ENCODE data around the gene MSH3. TPM values are rescaled to one million over a fixed set of nuclear protein-coding genes. Genes with fewer than 3 reads are reported as not detected.
A peak's percentile ranks its signal among the peaks of the same experiment; 100 is the strongest.
"Not testable (repeated sequence)": the region's sequence is repeated elsewhere in the genome, so short reads cannot be mapped to it uniquely, and the experiment has no call there.

The MSH3 gene
- total RNA-seq, 1 experiment from 2014 or later: 17.4 TPM

DNA sequence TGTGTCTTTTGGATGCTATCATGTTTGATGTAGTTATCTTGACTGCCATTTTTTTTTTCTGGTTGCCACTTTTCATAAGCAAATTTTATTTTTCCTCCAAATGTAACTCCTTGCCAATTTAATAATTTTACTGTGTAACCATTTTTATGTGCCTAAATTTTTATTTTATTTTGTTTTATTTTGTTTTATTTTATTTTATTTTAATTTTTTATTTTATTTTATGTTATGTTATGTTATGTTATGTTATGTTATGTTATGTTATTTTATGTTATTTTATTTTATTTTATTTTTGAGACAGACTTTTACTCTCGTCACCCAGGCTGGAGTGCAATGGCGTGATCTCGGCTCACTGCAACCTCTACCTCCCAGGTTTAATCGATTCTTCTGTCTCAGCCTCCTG lies 108.1 kb downstream of the MSH3 start:
- in situ Hi-C loops (cut with HindIII; ENCODE audit: low pct_unique_long_range_greater_than_20kb, low sequenced_read_pairs): no loop called here
- DNase-seq (ENCODE audit: low read depth, low spot score): no peak

DNA sequence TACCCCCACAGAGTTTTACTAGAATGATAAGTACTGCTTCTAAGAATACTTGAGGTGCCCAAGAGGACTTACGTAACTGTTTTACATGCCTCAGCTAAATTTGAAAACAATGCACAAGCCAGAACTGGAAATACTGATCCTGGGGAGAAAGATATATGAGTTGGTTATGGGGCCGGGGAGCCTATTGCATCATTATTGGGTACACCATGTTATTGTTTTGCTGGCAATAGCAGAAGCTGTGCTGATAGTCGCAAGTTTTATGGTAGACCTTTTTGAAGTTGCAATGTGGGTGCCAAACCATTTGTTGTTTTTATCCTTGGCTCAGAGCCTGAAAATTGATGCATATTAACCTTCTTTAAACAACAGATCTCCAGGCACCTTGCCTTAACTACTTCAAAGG lies 108.8 kb downstream of the MSH3 start:
- no peak for DNase-seq (ENCODE audit: low read depth, low spot score)
- in situ Hi-C loops (cut with HindIII; ENCODE audit: low pct_unique_long_range_greater_than_20kb, low sequenced_read_pairs): no loop called here

DNA sequence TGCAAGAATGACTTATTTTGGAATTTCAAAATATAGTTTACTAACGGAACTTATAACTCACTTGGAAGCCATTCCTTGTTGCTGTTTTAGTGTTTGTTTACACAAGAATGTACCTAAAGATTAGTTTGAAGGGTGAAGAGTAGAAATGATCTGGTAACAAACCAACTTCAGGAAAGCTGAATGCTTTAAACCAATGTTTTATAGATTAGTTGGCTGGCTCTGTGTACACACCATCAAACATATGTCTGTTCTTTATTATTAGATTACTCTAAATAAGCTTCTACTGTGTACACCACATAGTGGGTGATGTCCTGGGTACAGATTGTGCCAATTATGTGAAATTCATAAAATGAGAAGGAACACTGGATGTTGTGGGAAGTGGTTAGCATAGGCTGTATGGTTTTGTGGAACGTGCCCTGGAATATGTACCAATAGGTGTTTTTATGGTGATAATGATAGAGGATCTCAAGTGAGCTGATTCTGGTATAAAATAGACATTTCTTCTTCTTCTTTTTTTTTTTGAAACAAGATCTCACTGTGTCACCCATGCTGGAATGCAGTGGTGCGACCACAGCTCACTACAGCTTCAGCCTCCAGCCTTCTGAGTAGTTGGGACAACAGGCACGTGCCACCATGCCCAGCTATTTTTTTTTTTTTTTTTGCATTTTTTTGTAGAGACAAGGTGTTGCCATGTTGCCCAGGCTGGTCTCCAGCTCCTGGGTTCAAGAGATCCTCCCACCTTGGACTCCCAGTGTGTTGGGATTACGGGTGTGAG lies 109.6 kb downstream of the MSH3 start:
- in situ Hi-C loops (cut with HindIII; ENCODE audit: low pct_unique_long_range_greater_than_20kb, low sequenced_read_pairs): no loop called here
- no peak for DNase-seq (ENCODE audit: low read depth, low spot score)

DNA sequence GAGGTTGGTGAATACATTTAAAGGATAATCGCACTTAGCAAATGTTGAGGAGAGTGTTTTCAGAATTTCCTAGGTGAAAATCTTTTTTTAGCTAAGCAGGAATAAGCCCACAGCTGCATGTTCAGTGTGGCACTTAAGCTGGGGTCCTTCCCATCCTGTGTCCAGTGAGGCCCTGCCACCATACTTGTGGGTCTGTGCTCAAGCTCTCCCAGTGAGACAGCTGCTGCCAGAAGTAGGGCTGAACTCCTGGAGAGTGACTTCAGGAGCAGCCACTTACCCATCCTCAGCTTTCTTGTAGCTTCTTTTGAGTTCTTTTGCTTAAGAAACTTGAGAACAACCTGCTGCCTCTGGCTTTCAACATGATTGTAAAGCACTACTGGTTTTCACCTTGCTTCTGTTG lies 110.3 kb downstream of the MSH3 start:
- in situ Hi-C loops (cut with HindIII; ENCODE audit: low pct_unique_long_range_greater_than_20kb, low sequenced_read_pairs): no loop called here
- no peak for DNase-seq (ENCODE audit: low read depth, low spot score)

DNA sequence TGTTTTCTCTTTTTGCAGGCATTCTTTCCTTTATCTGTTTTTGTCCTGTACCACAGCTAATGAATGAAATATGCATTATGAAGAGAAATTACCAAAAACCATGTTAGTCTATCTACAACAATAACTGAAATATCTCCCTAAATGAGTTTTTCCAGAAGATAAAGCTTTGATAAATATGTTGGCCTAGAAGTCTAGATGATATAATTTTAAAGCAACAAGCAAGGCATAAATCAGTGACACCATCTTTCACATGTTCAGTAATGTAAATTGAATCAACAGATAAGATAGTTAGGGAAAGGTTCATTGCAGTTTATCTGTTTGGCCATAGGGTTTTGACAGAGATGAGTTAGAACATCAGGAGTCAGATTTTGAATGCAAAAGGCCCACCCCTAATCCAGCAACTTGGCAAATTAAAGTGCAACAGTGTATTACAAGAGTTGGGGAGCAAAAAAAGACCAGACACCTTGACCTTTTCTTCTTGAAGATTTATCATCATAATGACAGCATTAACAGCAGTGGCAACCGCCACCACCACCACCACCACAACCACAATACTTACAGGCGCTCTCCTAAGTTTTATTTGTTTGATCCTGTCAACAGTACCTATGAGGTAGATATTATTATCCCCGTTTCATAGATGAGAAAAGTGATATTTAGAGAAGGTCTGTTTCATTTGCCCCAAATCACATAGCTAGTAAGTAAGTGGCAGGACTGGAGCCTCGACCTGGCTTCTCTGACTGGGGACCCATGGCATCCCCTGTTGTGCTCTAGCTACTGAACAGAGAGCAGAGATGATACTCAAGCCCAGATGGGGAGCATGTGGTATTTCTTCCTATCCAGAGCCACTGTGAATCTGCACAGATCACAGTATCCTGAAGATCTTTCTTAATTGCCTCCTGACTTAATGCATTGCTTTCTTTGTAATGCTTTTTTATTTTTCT lies 123.2 kb downstream of the MSH3 start:
- in situ Hi-C loops (cut with HindIII; ENCODE audit: low pct_unique_long_range_greater_than_20kb, low sequenced_read_pairs): no loop called here
- DNase-seq (ENCODE audit: low read depth, low spot score): no peak

DNA sequence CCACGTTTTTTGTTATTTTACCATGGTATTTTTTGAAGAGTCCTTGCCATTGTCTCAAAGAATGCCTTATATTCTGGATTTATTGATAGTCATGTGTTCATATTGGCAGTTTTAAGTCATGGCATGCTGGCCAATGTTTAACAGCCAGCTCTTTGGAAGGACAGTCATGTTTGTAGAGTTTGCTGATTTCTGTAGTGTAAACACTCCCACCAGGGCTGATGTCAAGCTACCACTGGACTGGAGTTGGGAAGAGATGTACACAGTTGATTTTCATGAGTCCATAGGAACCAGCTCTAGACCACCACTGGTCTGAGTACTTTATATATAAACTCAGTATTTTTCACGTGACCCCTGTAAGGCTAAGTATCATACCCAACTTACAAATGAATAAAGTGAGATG lies 125.6 kb downstream of the MSH3 start:
- no peak for DNase-seq (ENCODE audit: low read depth, low spot score)
- in situ Hi-C loops (cut with HindIII; ENCODE audit: low pct_unique_long_range_greater_than_20kb, low sequenced_read_pairs): no loop called here

DNA sequence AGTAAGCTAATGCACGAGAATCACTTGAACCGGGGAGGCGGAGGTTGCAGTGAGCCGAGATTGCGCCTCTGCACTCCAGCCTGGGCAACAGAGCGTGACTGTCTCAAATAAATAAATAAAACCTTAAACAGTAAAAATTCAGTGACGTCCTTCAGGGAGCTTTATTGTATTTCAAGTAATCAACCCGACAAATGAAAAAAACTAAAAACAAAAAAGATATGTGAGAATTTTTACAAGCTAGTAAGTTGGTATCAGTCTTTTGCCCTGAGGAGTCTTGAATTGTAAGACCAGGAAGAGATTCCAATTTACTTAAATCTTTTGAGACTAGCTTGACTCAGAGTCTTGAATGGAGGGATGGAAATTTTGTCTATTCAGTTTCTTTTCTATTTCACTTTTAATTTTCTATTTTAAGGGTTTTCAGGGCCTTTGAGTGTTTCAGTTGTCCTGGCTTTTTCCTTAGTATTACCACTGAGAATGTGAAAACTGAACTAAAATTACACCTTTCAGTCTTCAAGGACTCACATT lies 126.4 kb downstream of the MSH3 start:
- no peak for DNase-seq (ENCODE audit: low read depth, low spot score)
- in situ Hi-C loops (cut with HindIII; ENCODE audit: low pct_unique_long_range_greater_than_20kb, low sequenced_read_pairs): no loop called here

DNA sequence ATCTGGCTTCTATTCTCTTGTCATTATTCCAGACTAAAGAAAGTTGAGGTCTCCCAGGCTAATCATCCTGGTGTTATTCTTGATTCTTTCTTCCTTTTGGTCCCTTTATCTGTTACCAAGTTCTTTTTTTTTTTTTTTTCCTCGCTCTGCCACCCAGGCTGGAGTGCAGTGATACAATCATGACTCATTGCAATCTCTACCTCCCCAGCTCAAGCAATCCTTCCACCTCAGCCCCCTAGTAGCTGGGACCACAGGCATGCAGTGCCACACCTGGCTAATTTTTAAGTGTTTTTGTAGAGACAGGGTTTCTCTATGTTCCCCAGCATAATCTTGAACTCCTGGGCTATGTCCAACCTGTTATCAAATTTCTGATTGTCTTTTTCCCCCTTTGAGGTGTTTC lies 126.9 kb downstream of the MSH3 start:
- DNase-seq (ENCODE audit: low read depth, low spot score): no peak
- in situ Hi-C loops (cut with HindIII; ENCODE audit: low pct_unique_long_range_greater_than_20kb, low sequenced_read_pairs): no loop called here

DNA sequence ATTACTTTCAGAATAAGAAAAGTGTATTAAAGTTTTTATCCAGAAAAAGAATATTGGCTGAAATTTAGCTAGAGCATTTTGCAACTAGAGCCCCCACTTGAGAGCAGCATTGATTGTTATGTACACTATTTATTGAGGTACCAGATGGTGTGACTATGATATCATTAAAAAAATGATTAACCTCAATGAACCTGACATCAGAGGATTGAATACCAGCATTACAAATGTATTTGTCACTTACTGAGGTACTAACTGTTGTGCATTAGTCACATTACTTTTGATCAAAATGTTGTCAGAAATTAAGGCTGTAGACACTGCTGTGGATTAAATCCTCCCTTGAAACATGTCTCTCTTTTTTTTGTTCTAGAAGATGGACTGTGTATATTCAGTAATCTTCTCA lies 128.2 kb downstream of the MSH3 start:
- DNase-seq (ENCODE audit: low read depth, low spot score): no peak
- in situ Hi-C loops (cut with HindIII; ENCODE audit: low pct_unique_long_range_greater_than_20kb, low sequenced_read_pairs): no loop called here

DNA sequence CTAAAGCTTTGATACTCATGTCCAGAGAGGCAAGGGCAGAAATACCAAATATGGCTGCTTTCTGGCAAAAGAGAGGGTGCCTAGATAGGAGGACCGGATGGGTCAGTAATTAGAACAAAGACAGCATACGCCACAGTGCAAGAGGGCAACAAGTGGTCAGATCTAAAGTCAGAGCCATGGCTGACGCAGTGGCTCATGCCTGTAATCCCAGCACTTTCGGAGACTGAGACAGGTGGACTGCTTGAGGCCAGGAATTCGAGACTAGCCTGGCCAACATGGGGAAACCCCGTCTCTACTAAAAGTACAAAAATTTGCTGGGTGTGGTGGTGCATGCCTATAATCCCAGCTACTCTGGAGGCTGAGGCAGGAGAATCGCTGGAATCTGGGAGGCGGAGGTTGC lies 129.3 kb downstream of the MSH3 start:
- in situ Hi-C loops (cut with HindIII; ENCODE audit: low pct_unique_long_range_greater_than_20kb, low sequenced_read_pairs); DNase-seq (ENCODE audit: low read depth, low spot score): not testable (repeated sequence)

DNA sequence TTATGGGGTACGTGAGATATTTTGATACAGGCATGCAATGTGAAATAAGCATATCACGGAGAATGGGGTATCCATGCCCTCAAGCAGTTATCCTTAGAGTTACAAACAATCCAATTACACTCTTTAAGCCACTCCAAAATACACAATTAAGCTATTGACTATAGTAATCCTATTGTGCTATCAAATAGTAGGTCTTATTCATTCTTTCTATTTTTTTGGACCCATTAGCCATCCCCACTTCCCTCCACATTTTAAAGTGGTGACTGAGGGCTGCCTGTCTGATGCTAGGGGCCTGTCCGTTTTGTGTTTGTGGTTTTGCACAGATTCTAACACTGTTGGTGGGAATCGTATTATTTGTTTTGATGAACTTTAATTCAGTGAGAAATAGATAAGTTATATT lies 130.0 kb downstream of the MSH3 start:
- in situ Hi-C loops (cut with HindIII; ENCODE audit: low pct_unique_long_range_greater_than_20kb, low sequenced_read_pairs): no loop called here
- DNase-seq (ENCODE audit: low read depth, low spot score): peak; percentile 66

DNA sequence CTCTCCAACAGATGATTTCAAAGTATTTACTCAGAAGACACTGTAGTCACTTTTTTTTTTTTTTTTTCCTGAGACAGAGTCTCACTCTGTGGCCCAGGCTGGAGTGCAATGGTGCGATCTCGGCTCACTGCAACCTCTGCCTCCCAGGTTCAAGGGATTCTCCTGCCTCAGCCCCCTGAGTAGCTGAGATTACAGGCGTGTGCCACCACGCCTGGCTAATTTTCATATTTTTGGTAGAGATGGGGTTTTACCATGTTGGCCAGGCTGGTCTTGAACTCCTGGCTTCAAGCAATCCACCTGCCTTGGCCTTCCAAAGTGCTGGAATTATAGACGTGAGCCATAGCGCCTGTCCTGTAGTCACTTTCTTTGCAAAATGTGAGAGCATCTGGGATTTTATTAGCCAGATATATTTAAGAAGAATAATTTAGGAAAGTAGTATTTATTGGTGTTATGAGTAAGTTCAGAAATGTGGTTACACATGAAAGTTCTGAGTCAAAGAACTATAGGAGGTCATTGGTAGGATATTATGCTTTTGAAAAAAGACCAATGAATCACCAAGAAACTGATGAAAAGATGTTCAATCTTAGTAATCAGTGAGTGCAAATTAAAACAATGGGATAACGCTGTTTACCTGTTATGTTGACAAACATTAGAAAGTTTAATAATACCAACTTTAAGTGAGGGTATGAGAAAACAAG lies 135.0 kb downstream of the MSH3 start:
- DNase-seq (ENCODE audit: low read depth, low spot score); in situ Hi-C loops (cut with HindIII; ENCODE audit: low pct_unique_long_range_greater_than_20kb, low sequenced_read_pairs): not testable (repeated sequence)

DNA sequence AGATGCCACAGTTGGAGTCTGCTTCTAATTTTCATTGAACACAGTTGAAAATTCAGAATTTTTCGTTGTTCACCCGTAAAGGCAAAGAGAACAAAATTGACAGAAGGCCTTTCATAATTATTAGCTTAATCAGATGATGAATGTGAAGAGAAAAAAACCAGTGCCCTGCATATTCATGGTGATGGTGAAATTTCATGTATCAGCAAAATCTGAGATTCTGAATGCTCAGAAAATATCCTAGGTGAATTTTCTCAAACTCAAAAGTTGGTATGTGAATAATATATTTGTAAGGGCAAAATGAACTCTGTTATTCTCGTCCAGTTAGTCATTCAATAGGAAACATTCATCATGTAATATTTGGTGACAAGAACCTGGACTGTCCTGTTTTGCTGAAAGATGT lies 136.2 kb downstream of the MSH3 start:
- DNase-seq (ENCODE audit: low read depth, low spot score): no peak
- in situ Hi-C loops (cut with HindIII; ENCODE audit: low pct_unique_long_range_greater_than_20kb, low sequenced_read_pairs): no loop called here

DNA sequence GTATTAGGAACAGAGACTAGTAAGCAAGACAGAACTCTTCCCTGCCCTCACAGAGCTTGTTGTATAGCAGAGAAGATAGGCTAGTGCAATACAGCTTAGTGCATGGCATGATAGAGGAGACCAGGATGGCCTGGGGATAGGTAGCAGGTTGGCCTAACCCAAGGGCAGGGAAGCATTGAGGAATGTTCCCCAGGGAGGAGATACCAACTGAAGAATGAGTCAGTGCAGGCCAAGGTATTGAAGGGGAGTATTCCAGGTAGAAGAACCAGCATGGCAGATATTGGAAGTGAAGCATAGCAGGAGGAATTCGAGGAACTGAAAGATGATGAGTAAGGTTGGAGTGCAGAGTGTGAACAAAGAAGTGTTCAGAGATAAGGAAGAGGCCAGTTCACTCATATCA lies 138.9 kb downstream of the MSH3 start:
- in situ Hi-C loops (cut with HindIII; ENCODE audit: low pct_unique_long_range_greater_than_20kb, low sequenced_read_pairs): no loop called here
- DNase-seq (ENCODE audit: low read depth, low spot score): no peak

DNA sequence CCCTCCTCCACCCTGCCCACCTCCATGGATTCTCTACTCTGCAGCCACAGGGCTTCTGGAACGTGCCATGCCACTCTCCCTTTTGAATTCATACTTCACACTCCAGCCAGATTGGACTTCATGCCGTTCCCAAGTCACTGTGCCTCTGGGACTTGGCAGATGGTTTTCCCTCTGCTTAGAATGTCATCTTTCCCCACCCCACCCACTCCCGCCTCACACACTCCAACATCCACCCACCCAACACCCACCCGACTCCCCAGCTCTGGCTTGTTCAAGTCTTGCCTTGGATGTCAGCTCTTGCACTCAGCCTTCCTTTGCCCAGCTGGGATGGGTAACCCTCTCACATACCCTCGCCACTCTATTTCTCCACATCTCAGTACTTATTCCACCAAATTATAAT lies 142.4 kb downstream of the MSH3 start:
- DNase-seq (ENCODE audit: low read depth, low spot score): no peak
- in situ Hi-C loops (cut with HindIII; ENCODE audit: low pct_unique_long_range_greater_than_20kb, low sequenced_read_pairs): no loop called here

DNA sequence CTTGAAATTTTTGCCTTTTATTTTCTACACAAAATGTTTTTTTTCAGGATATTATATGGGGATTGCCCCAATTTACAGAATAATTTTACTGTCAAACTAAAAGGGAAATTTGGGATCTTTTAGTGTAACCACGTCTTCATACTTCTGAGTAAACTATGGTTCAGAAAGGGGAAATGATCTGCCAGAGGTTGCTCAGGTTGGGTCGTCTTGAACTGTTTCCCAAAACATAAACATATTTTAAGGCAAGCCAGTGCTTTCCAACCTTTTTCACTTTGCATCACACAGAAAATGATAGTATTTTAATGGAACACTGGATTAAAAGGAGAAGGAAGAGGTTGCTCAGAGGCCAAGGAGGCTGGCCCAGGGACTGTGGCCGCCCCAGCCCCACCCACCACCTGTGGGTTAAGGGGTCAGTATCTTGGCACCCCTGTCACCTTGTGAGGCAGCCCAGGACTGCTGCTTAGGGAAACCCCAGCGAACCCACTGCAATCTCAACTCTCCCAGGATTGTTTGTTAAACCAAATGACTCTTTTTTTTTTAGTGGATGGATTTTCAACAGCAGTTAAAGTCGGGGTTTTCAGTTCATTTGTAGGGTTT lies 143.1 kb downstream of the MSH3 start:
- DNase-seq (ENCODE audit: low read depth, low spot score): no peak
- in situ Hi-C loops (cut with HindIII; ENCODE audit: low pct_unique_long_range_greater_than_20kb, low sequenced_read_pairs): no loop called here

DNA sequence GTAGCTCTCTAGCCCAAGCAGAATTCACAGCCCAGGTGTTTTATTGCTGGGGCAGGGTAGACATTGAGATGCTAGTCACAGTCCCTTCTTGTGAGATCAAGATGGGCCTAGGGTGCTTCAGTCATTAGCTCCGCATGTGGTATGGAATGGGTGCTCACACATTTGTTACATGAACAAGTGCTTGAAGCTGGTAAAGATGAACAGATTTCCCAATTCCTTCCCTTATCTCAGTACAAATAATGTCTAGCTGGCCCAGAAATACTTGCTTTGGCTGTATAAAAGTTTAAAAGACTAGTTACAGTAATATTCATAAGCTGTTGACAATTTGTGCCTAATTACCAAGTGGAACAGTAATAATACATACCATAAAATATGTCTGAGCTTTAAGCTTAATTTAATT lies 143.7 kb downstream of the MSH3 start:
- in situ Hi-C loops (cut with HindIII; ENCODE audit: low pct_unique_long_range_greater_than_20kb, low sequenced_read_pairs): no loop called here
- no peak for DNase-seq (ENCODE audit: low read depth, low spot score)

DNA sequence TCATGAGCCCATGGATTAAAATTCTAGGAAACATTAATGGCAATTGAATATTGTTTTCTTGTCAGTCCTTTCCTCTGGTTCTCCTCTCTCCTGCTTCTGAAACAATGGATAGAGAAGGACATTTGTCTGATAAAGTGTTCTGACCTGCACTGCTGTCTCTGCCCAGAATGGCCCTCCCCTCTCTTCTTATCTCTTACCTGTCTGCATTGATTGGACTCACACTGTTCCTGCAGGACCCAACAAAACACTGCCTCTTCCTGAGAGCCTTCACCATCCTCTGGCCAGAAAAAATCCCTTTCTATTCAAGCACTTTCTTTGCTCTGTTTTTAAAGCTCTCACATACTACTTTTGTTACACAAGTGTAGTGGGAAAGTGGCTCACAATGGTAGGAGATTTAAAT lies 144.2 kb downstream of the MSH3 start:
- in situ Hi-C loops (cut with HindIII; ENCODE audit: low pct_unique_long_range_greater_than_20kb, low sequenced_read_pairs): no loop called here

More for the DNA sequence above, 144.2 kb downstream of the MSH3 start:
- DNase-seq (ENCODE audit: low read depth, low spot score): no peak
